K562 (cell line): ENCODE measurements around the gene C6orf89. TPM values are rescaled to one million over a fixed set of nuclear protein-coding genes. Genes with fewer than 3 reads are reported as not detected.

Source experiments
- ATAC-seq: fragments of 200-7000 bp; cut with Tn5 transposase; 3 replicates; pipeline ENCODE4 v1.9.1; 2020; ENCODE audit warnings: moderate library complexity
- BruUV-seq: library from RNA; stranded (reverse); fragments of 400-500 nt; replicated peaks from 2 replicates; lab custom pipeline; 2021; lab: Mats Ljungman, UMichigan
- CTCF ChIA-PET: fragments of 300-600 bp; formaldehyde crosslinking; extraction: SDS; loops from one replicate; lab custom pipeline; 2021; ENCODE audit warnings: low intra/inter-chr PET ratio; lab: Yijun Ruan, JAX
- POLR2A ChIA-PET: fragments of 300-600, 350-650 bp; sonication (Branson Sonifier 250); formaldehyde crosslinking; extraction: SDS; loops from one replicate; lab custom pipeline; 2021; ENCODE audit warnings: antibody characterized with exemption, inconsistent platforms; lab: Yijun Ruan, JAX
- DNase-seq, 4 experiments: peaks; one replicate each; pipeline versions ENCODE4 v3.0.0 to v3.0.0-alpha.2; 2011 to 2018; ENCODE audit warnings: low spot score in 3 of 4, mixed read lengths in 3 of 4; ENCODE audit errors: extremely low read depth in 1 of 4
- FAIRE-seq: peaks from 2 replicates; lab custom pipeline; 2011; peaks lifted over from hg19 to GRCh38; lab: Jason Lieb, UNC
- H2AFZ ChIP-seq: 2 replicates; pipeline ENCODE4 v1.6.0; 2011; ENCODE audit warnings: low read depth, low read length, control low read depth, inconsistent platforms
- H3K27ac ChIP-seq: fragments of 200-600 bp; 3 replicates; pipeline ENCODE4 v1.8.0; 2011; ENCODE audit warnings: low read depth, mild to moderate bottlenecking, control low read depth, inconsistent platforms, low read length, moderate library complexity, mixed read lengths; ENCODE audit errors: extremely low read depth
- H3K27me3 ChIP-seq, 2 experiments: fragments of 300-600 bp in 1 of 2; 2 replicates in 1 of 2; 3 replicates in 1 of 2; pipeline versions ENCODE4 v1.6.0 to v1.8.0; 2011; ENCODE audit warnings: inconsistent platforms in 2 of 2, low read length in 2 of 2, mild to moderate bottlenecking in 1 of 2, mixed read lengths in 1 of 2, moderate library complexity in 1 of 2; ENCODE audit not compliant: control insufficient read depth in 2 of 2, insufficient read depth in 2 of 2
- H3K36me3 ChIP-seq: fragments of 300-600 bp; 3 replicates; pipeline ENCODE4 v1.8.0; 2011; ENCODE audit warnings: mild to moderate bottlenecking, low read length, inconsistent platforms; ENCODE audit not compliant: control insufficient read depth, insufficient read depth
- H3K4me1 ChIP-seq, 2 experiments: fragments of 200-600 bp in 1 of 2; replicated peaks in 1 of 2; 2 replicates in 1 of 2; 3 replicates in 1 of 2; pipeline versions ENCODE4 v1.5.1 to v1.8.0; 2011; ENCODE audit warnings: inconsistent platforms in 2 of 2, low read length in 2 of 2, mild to moderate bottlenecking in 1 of 2, mixed read lengths in 1 of 2, moderate library complexity in 1 of 2; ENCODE audit not compliant: control insufficient read depth in 2 of 2, insufficient read depth in 2 of 2
- H3K4me2 ChIP-seq: 2 replicates; pipeline ENCODE4 v1.6.1; 2011; ENCODE audit warnings: low read length, control low read depth, inconsistent platforms, mixed read lengths; ENCODE audit not compliant: insufficient read depth
- H3K4me3 ChIP-seq: fragments of 200-600 bp; sonication (generic), shearing (Covaris generic); 2 replicates; pipeline ENCODE4 v1.5.1; 2016; ENCODE audit warnings: control low read depth, inconsistent platforms
- H3K79me2 ChIP-seq: fragments of 200-600 bp; 3 replicates; pipeline ENCODE4 v1.8.0; 2011; ENCODE audit warnings: low read length, inconsistent platforms; ENCODE audit not compliant: control insufficient read depth, insufficient read depth
- H3K9ac ChIP-seq, 2 experiments: 2 replicates each; pipeline versions ENCODE4 v1.6.0 to v1.6.1; 2011; ENCODE audit warnings: low read depth in 2 of 2, low read length in 2 of 2, control low read depth in 1 of 2, inconsistent platforms in 1 of 2, mild to moderate bottlenecking in 1 of 2, mixed read lengths in 1 of 2; ENCODE audit not compliant: insufficient read depth in 1 of 2
- H3K9me1 ChIP-seq: one replicate; pipeline ENCODE4 v1.6.0; 2011; ENCODE audit warnings: inconsistent platforms, mild to moderate bottlenecking, low read length, moderate library complexity; ENCODE audit not compliant: control insufficient read depth, insufficient read depth
- H3K9me3 ChIP-seq: replicated peaks from 2 replicates; pipeline ENCODE4 v1.5.1; 2011; ENCODE audit warnings: low read depth, low read length, inconsistent platforms; ENCODE audit not compliant: control insufficient read depth, insufficient read depth
- H4K20me1 ChIP-seq: replicated peaks from 2 replicates; pipeline ENCODE4 v1.6.1; 2011; ENCODE audit warnings: low read length, inconsistent platforms, mixed read lengths; ENCODE audit not compliant: control insufficient read depth, insufficient read depth
- BRCA1 ChIP-seq, 2 experiments: fragments of 450-650 bp in 1 of 2; sonication (generic) in 1 of 2; formaldehyde crosslinking in 1 of 2; IDR thresholded peaks; 2 replicates each; pipeline versions ENCODE4 v1.5.0 to v1.6.1; 2017 to 2020; ENCODE audit warnings: mild to moderate bottlenecking in 1 of 2, missing genetic modification reagents in 1 of 2
- GTF2E2 ChIP-seq: fragments of 200-800 bp; sonication (Bioruptor generic); IDR thresholded peaks from 2 replicates; pipeline ENCODE4 v1.6.1; 2016; ENCODE audit warnings: missing genetic modification characterization, missing compliant biosample characterization
- KDM1A ChIP-seq, 2 experiments: fragments of 450-650 bp; IDR thresholded peaks; 2 replicates each; pipeline ENCODE4 v1.6.1; 2016; ENCODE audit warnings: mild to moderate bottlenecking in 2 of 2
- KLF10 ChIP-seq: fragments of 250-450 bp; sonication (Bioruptor Pico); IDR thresholded peaks from 2 replicates; pipeline ENCODE4 v1.6.1; 2021; ENCODE audit warnings: matching md5 sums
- PCBP2 ChIP-seq: fragments of 200-400 bp; formaldehyde crosslinking; IDR thresholded peaks from 2 replicates; pipeline ENCODE4 v1.6.1; 2018; ENCODE audit warnings: low read length, low read depth, mild to moderate bottlenecking, moderate library complexity; ENCODE audit not compliant: poor library complexity, severe bottlenecking
- RBFOX2 ChIP-seq: fragments of 200-400 bp; formaldehyde crosslinking; IDR thresholded peaks from 2 replicates; pipeline ENCODE4 v1.6.1; 2017; ENCODE audit warnings: low read depth, mild to moderate bottlenecking, low read length, moderate library complexity
- ZC3H8 ChIP-seq: fragments of 450-650 bp; IDR thresholded peaks from 2 replicates; pipeline ENCODE4 v1.6.1; 2017
- ZNF217 ChIP-seq: sonication (generic); formaldehyde crosslinking; IDR thresholded peaks from 2 replicates; pipeline ENCODE4 v1.8.0; 2022; ENCODE audit warnings: mild to moderate bottlenecking, missing genetic modification reagents
- ZNF586 ChIP-seq: fragments of 450-650 bp; formaldehyde crosslinking; conservative IDR thresholded peaks from 2 replicates; pipeline ENCODE4 v1.4.0; 2020; ENCODE audit warnings: mild to moderate bottlenecking, moderate library complexity
- ZNF717 ChIP-seq: fragments of 250-450 bp; sonication (Bioruptor Pico); IDR thresholded peaks from 2 replicates; pipeline ENCODE4 v1.5.0; 2021
- WGBS: fragments of 100-300 bp; shearing (Covaris generic); methylation state at CpG from one replicate; pipeline ENCODE4 v1.1.6; 2016; ENCODE audit warnings: low coverage, mixed read lengths; ENCODE audit not compliant: insufficient coverage; ENCODE audit errors: missing lambda C conversion rate; 5-methylcytosine and 5-hydroxymethylcytosine counted together
- in situ Hi-C: fragments of 300-500 bp; cut with MboI; formaldehyde crosslinking; loops from 4 replicates; pipeline ENCODE4 v1.15.0; 2018; ENCODE audit warnings: inconsistent platforms, mixed read lengths
- intact Hi-C: fragments of 100-400 bp; cut with micrococcal nuclease; formaldehyde crosslinking; loops from 2 replicates; pipeline ENCODE4 v1.14.2; 2022
- polyA plus RNA-seq, 8 experiments: library from polyadenylated mRNA; depleted of rRNA in 4 of 8; stranded (reverse) in 5 of 8; unstranded in 3 of 8; fragments of >200 nt; fragmentation: Nextera tagmentation in 2 of 8; fragmentation: Illumina TruSeq in 1 of 8; extraction: Ambion mirVana in 2 of 8; extraction: Trizol in 1 of 8; gene quantifications; 2 replicates each; pipeline versions ENCODE4 v1.2.1 to v1.2.3, GENCODE V29; 2011 to 2014; ENCODE audit warnings: inconsistent platforms in 1 of 8, missing spikeins in 1 of 8
- total RNA-seq, 7 experiments: library from RNA; depleted of rRNA in 6 of 7; stranded (reverse); fragments of >200 nt in 6 of 7; fragmentation: Illumina TruSeq in 2 of 7; extraction: Trizol in 2 of 7; gene quantifications; 2 replicates each; pipeline versions ENCODE4 v1.2.1 to v1.2.3, GENCODE V29; 2011 to 2021; ENCODE audit warnings: low replicate concordance in 1 of 7
- TF ChIP-seq, protein P1 (sequence below): sonication (generic); formaldehyde crosslinking; IDR thresholded peaks from 2 replicates; pipeline ENCODE4 v1.8.1; 2023; ENCODE audit warnings: mild to moderate bottlenecking, missing genetic modification reagents

The C6orf89 gene
- total and polyA plus RNA-seq, 9 of the 15 experiments (the other 6 are each of a cell fraction or from before 2014, with no cell fraction given): 35.2 to 111 (median 58.5) TPM

DNA sequence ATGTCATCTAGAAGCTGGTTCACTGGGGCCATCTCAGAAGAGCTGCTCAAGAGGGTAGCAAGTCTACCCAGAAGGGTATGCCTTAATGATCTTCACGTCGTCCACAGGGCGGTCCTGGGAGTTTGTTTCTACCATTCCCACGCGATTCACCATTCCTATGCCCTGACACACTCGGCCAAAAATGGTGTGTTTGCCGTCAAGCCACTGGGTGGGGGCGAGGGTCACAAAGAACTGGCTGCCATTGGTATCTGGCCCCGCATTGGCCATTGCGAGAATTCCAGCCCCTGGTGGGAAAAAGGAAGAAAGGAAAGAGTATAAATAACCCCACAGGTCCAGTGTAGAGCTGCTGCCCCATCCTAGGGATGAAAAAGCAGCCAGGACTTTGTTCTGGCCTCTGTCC lies 30.0 kb upstream of the C6orf89 start:
- H2AFZ ChIP-seq: no peak overlapping the region
- peaks cover 0 to 12% of the 10 kb centered on the region in 2 experiments; a peak in 3 of 5 replicates for H3K4me1 ChIP-seq
- H3K36me3 ChIP-seq: peaks cover 87% of the 10 kb centered on the region
- WGBS: 92% methylated on average over 10 of the region's 10 CpGs
- DNase-seq: no peak
- H3K27me3 ChIP-seq: no peaks in the 10 kb centered on the region
- H3K79me2 ChIP-seq: peaks cover 39% of the 10 kb centered on the region
- H3K9me1 ChIP-seq: no peaks in the 10 kb centered on the region
- intact Hi-C loops: no loop called here
- no peak overlapping the region for H3K4me2 ChIP-seq
- in situ Hi-C loops: no loop called here
- H3K9me3 ChIP-seq: no peaks in the 10 kb centered on the region
- BruUV-seq: no TSS peak
- no peak overlapping the region for H3K4me3 ChIP-seq
- no peak overlapping the region for H3K27ac ChIP-seq
- H3K9ac ChIP-seq: no peak overlapping the region
- no peak for FAIRE-seq
- TF ChIP-seq ZC3H8 (no peak), RBFOX2 (no peak), KDM1A (IDR thresholded peaks at IDR 0.05) (no peak), ZNF217 (CRISPR knock-in tag) (no peak), BRCA1 (IDR thresholded peaks at IDR 0.05) (no peak), BRCA1 (CRISPR knock-in tag; IDR thresholded peaks at IDR 0.05) (no peak), ZNF717 (CRISPR knock-in tag) (no peak), PCBP2 (no peak), GTF2E2 (tag) (no peak), KLF10 (no peak), ZNF586 (no peak)
- TF ChIP-seq, protein P1, sequence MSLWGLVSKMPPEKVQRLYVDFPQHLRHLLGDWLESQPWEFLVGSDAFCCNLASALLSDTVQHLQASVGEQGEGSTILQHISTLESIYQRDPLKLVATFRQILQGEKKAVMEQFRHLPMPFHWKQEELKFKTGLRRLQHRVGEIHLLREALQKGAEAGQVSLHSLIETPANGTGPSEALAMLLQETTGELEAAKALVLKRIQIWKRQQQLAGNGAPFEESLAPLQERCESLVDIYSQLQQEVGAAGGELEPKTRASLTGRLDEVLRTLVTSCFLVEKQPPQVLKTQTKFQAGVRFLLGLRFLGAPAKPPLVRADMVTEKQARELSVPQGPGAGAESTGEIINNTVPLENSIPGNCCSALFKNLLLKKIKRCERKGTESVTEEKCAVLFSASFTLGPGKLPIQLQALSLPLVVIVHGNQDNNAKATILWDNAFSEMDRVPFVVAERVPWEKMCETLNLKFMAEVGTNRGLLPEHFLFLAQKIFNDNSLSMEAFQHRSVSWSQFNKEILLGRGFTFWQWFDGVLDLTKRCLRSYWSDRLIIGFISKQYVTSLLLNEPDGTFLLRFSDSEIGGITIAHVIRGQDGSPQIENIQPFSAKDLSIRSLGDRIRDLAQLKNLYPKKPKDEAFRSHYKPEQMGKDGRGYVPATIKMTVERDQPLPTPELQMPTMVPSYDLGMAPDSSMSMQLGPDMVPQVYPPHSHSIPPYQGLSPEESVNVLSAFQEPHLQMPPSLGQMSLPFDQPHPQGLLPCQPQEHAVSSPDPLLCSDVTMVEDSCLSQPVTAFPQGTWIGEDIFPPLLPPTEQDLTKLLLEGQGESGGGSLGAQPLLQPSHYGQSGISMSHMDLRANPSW: no peak
- CTCF ChIA-PET: no interaction called here
- POLR2A ChIA-PET: interaction anchor here (0.6 to 1.0 kb wide), 2 partner anchors 37 to 74 kb away, joined by 3 read pairs; no protein-coding TSS in a partner anchor
- no peak for ATAC-seq
- H4K20me1 ChIP-seq: no peaks in the 10 kb centered on the region
